ENCODE measurements around the gene MAPT.

The MAPT gene

DNA sequence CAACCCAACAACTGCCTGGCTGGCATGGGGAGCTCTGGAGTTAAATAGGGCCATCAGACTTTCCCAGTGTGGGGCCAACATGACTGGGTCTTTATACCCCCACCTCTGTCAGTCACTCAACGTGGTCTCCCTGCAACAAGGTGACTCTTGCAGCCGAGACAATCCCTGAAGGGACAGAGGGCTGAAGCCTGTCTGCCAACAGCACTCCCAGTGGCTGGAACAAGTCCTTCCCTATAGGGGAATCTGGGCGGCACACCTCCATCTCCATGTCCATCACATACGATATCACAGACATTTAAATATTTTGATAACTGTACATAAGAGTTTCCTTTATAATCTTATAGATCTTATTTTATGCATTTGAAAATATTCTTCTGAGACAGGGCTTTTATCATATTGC is 4.8 kb upstream of the MAPT start:
- H3K4me2 ChIP-seq (ENCODE audit: insufficient read depth, low read length), result no peak overlapping the region
- ATAC-seq (ENCODE audit: insufficient read depth, low read depth), result no peak
- H2AFZ ChIP-seq (ENCODE audit: low read depth, low read length), result no peak overlapping the region
- H3K79me2 ChIP-seq (ENCODE audit: insufficient read depth, low read length), result no peaks in the 10 kb centered on the region
- no peak for TF ChIP-seq EZH2 (IDR thresholded peaks at IDR 0.05; ENCODE audit: borderline replicate concordance, low read depth, low read length, severe bottlenecking)
- TF ChIP-seq, protein P1, sequence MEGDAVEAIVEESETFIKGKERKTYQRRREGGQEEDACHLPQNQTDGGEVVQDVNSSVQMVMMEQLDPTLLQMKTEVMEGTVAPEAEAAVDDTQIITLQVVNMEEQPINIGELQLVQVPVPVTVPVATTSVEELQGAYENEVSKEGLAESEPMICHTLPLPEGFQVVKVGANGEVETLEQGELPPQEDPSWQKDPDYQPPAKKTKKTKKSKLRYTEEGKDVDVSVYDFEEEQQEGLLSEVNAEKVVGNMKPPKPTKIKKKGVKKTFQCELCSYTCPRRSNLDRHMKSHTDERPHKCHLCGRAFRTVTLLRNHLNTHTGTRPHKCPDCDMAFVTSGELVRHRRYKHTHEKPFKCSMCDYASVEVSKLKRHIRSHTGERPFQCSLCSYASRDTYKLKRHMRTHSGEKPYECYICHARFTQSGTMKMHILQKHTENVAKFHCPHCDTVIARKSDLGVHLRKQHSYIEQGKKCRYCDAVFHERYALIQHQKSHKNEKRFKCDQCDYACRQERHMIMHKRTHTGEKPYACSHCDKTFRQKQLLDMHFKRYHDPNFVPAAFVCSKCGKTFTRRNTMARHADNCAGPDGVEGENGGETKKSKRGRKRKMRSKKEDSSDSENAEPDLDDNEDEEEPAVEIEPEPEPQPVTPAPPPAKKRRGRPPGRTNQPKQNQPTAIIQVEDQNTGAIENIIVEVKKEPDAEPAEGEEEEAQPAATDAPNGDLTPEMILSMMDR (IDR thresholded peaks at IDR 0.05; ENCODE audit: borderline replicate concordance, extremely low read depth, low read length, poor library complexity, severe bottlenecking), result peak; percentile 25
- H3K4me3 ChIP-seq (ENCODE audit: low read depth in 1 of 2, low read length in 2 of 2), result no peak overlapping the region
- no peak overlapping the region for H3K27ac ChIP-seq (ENCODE audit: low read length)
- H3K4me1 ChIP-seq (ENCODE audit: insufficient read depth, low read length), result peaks cover 6% of the 10 kb centered on the region
- no peak overlapping the region for H3K9ac ChIP-seq (ENCODE audit: low read depth, low read length)
- H3K9me3 ChIP-seq (ENCODE audit: insufficient read depth, low read length, severe bottlenecking), result no peaks in the 10 kb centered on the region
- peaks cover 5% of the 10 kb centered on the region for H3K27me3 ChIP-seq (ENCODE audit: insufficient read depth, low read length, poor library complexity)
- no peaks in the 10 kb centered on the region for H3K36me3 ChIP-seq (ENCODE audit: insufficient read depth, low read length)
- 0 out of 2 replicates have a peak, but pooled peaks cover 2% of the 10 kb centered on the region for H4K20me1 ChIP-seq (ENCODE audit: insufficient read depth, low read length)
- no peak for DNase-seq

DNA sequence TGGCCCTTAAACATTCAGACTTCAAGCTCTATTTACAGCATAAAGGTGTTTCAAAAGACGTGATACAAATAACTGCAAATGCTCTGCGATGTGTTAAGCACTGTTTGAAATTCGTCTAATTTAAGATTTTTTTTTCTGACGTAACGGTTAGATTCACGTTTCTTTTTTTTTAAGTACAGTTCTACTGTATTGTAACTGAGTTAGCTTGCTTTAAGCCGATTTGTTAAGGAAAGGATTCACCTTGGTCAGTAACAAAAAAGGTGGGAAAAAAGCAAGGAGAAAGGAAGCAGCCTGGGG is 681 bp upstream of the MAPT start:
- DNase-seq, result no peak
- no peak for ATAC-seq (ENCODE audit: insufficient read depth, low read depth)
- Histone ChIP-seq H3K4me1 (ENCODE audit: insufficient read depth, low read length) (peaks cover 14% of the 10 kb centered on the region), H3K79me2 (ENCODE audit: insufficient read depth, low read length) (no peaks in the 10 kb centered on the region), H4K20me1 (ENCODE audit: insufficient read depth, low read length) (no peaks in the 10 kb centered on the region), H3K9me3 (ENCODE audit: insufficient read depth, low read length, severe bottlenecking) (no peaks in the 10 kb centered on the region), H3K9ac (ENCODE audit: low read depth, low read length) (peak overlapping the region; percentile 59), H3K36me3 (ENCODE audit: insufficient read depth, low read length) (no peaks in the 10 kb centered on the region), H3K4me2 (ENCODE audit: insufficient read depth, low read length) (peak overlapping the region; percentile 83), H3K27me3 (ENCODE audit: insufficient read depth, low read length, poor library complexity) (no peaks in the 10 kb centered on the region), H3K27ac (ENCODE audit: low read length) (no peak overlapping the region), H2AFZ (ENCODE audit: low read depth, low read length) (peak overlapping the region; percentile 88), H3K4me3 (ENCODE audit: low read depth in 1 of 2, low read length in 2 of 2) (peak overlapping the region in 1 of 2 experiments; percentile 61; a peak in 2 of 4 replicates)
- TF ChIP-seq EZH2 (IDR thresholded peaks at IDR 0.05; ENCODE audit: borderline replicate concordance, low read depth, low read length, severe bottlenecking), result no peak
- TF ChIP-seq, protein P1 (IDR thresholded peaks at IDR 0.05; ENCODE audit: borderline replicate concordance, extremely low read depth, low read length, poor library complexity, severe bottlenecking), result no peak

DNA sequence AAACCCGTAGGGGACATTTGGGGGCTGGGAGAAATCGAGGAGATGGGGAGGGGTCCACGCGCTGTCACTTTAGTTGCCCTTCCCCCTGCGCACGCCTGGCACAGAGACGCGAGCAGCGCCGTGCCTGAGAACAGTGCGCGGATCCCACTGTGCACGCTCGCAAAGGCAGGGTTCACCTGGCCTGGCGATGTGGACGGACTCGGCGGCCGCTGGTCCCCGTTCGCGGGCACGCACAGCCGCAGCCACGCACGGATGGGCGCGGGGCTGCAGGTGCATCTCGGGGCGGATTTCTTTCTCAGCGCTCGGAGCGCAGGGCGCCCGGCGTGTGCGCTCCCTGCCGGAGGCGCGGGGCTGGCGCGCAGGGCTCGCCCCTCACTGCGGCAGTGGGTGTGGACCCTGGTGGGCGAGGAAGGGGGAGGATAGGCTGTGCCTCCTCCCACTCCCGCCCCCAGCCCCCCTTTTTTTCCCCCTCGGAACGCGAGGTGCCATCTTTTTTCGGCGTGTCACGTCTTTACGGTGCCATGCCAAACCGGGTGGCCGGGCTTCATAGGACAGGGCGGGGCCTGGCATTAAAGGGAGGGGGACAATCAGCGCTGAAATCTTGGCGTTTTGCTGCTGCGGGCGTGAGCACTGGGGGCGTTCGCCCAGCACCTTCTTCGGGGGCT is 1.1 kb downstream of the MAPT start:
- peak overlapping the region; percentile 83 for H3K4me2 ChIP-seq (ENCODE audit: insufficient read depth, low read length)
- H2AFZ ChIP-seq (ENCODE audit: low read depth, low read length), result no peak overlapping the region
- 0 out of 2 replicates have a peak overlapping the region, but pooled peaks have one; percentile 59 for H3K9ac ChIP-seq (ENCODE audit: low read depth, low read length)
- H3K9me3 ChIP-seq (ENCODE audit: insufficient read depth, low read length, severe bottlenecking), result no peaks in the 10 kb centered on the region
- no peaks in the 10 kb centered on the region for H3K79me2 ChIP-seq (ENCODE audit: insufficient read depth, low read length)
- TF ChIP-seq EZH2 (IDR thresholded peaks at IDR 0.05; ENCODE audit: borderline replicate concordance, low read depth, low read length, severe bottlenecking), result no peak
- TF ChIP-seq, protein P1 (IDR thresholded peaks at IDR 0.05; ENCODE audit: borderline replicate concordance, extremely low read depth, low read length, poor library complexity, severe bottlenecking), result no peak
- no peak for DNase-seq
- peaks cover 14% of the 10 kb centered on the region for H3K4me1 ChIP-seq (ENCODE audit: insufficient read depth, low read length)
- H3K27ac ChIP-seq (ENCODE audit: low read length), result no peak overlapping the region
- H4K20me1 ChIP-seq (ENCODE audit: insufficient read depth, low read length), result no peaks in the 10 kb centered on the region
- H3K36me3 ChIP-seq (ENCODE audit: insufficient read depth, low read length), result no peaks in the 10 kb centered on the region
- peak overlapping the region in 1 of 2 experiments; percentile 61; a peak in 1 of 4 replicates for H3K4me3 ChIP-seq (ENCODE audit: low read depth in 1 of 2, low read length in 2 of 2)
- ATAC-seq (ENCODE audit: insufficient read depth, low read depth), result no peak
- H3K27me3 ChIP-seq (ENCODE audit: insufficient read depth, low read length, poor library complexity), result no peaks in the 10 kb centered on the region
